Naive thymus-derived CD8-positive, alpha-beta T cell (primary cell): ENCODE data around the gene HEBP1. TPM values are rescaled to one million over a fixed set of nuclear protein-coding genes. Genes with fewer than 3 reads are reported as not detected.
A peak's percentile ranks its signal among the peaks of the same experiment; 100 is the strongest.

Source experiments
- ATAC-seq, 2 donors: fragments of 150-1000 bp; cut with Tn5 transposase in 1 of 2; sonication (Bioruptor Pico), chemical (Tn5 transposase) in 1 of 2; 1 replicate in 1 of 2; 2 replicates in 1 of 2; pipeline ENCODE4 v1.10.0; 2021; ENCODE audit warnings: mild to moderate bottlenecking in 2 of 2, moderate library complexity in 2 of 2
- POLR2A ChIA-PET: fragments of 350-600 bp; sonication (Branson Sonifier 250); formaldehyde crosslinking; loops from one replicate; lab custom pipeline; 2021; ENCODE audit warnings: antibody characterized with exemption; lab: Charles Lee
- DNase-seq, 10 donors: peaks; one replicate each; pipeline versions ENCODE4 v3.0.0 to v3.0.0-alpha.2; 2020 to 2022
- H3K27ac Mint-ChIP-seq, 10 donors: one replicate each; pipeline ENCODE4 v1.8.0; 2020 to 2022; ENCODE audit warnings: mild to moderate bottlenecking in 10 of 10, mixed read lengths in 10 of 10, moderate library complexity in 4 of 10, inconsistent platforms in 1 of 10
- H3K27me3 Mint-ChIP-seq, 5 donors: one replicate each; pipeline ENCODE4 v1.8.0; 2021 to 2022; ENCODE audit warnings: mixed read lengths in 5 of 5
- H3K36me3 Mint-ChIP-seq, 3 donors: one replicate each; pipeline ENCODE4 v1.8.0; 2020 to 2022; ENCODE audit warnings: mixed read lengths in 3 of 3, mild to moderate bottlenecking in 2 of 3, inconsistent platforms in 1 of 3
- H3K4me1 Mint-ChIP-seq, 4 donors: one replicate each; pipeline ENCODE4 v1.8.0; 2021 to 2022; ENCODE audit warnings: mixed read lengths in 4 of 4
- H3K4me3 Mint-ChIP-seq, 10 donors: one replicate each; pipeline ENCODE4 v1.8.0; 2020 to 2022; ENCODE audit warnings: mild to moderate bottlenecking in 10 of 10, mixed read lengths in 10 of 10, moderate library complexity in 6 of 10, inconsistent platforms in 1 of 10
- H3K9me3 Mint-ChIP-seq, 9 donors: one replicate each; pipeline ENCODE4 v1.8.0; 2020 to 2022; ENCODE audit warnings: mixed read lengths in 9 of 9, mild to moderate bottlenecking in 3 of 9, inconsistent platforms in 1 of 9, moderate library complexity in 1 of 9
- polyA plus RNA-seq, 3 donors: library from polyadenylated mRNA; unstranded; fragments of 300-500 nt; fragmentation: Illumina TruSeq; gene quantifications; one replicate each; pipeline ENCODE4 v1.2.3, GENCODE V29; 2021
- total RNA-seq, 8 experiments: library from RNA in 2 of 8; stranded (reverse) in 2 of 8; gene quantifications; one replicate each; pipeline ENCODE4 v1.2.3 and lab custom pipeline; 2021 to 2026

Gene HEBP1
- total and polyA plus RNA-seq, 5 experiments from 2014 or later, result 9.8 to 40.2 (median 23.3) TPM

DNA sequence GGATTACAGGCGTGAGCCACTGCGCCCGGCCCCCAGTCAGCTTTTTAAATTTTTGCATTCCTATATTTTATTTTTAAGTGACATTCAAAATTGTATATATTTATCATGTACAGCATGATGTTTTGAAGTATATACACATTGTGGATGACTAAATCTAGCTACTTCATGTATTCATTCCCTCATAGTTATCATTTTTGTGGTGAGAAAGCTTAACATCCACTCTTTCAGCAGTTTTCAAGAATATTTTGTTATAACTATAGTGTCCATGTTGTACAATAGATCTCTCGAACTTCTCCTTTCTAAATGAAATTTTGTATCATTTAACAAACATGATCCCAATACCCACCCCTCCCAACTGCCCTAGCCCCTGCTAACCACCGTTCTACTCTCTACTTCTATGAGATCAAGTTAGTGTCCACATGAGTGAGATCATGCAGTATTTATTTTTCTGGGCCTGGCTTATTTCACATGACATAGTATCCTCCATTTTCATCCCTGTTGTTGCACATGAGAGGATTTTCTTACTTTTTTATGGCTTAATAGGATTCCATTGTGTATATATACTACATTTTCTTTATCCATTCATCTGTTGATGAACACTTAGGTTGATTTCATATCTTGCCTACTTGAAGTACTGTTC lies 8.8 kb upstream of the HEBP1 start:
- no peak for ATAC-seq
- H3K9me3 Mint-ChIP-seq, result no peaks in the 10 kb centered on the region

GRCh38 chr12:13007496-13008233 lies 7.6 kb upstream of the HEBP1 start:
- Mint-ChIP-seq H3K36me3 (no peaks in the 10 kb centered on the region), H3K9me3 (no peaks in the 10 kb centered on the region), H3K27me3 (peaks cover 0 to 10% (median 3%) of the 10 kb centered on the region in 5 donors), H3K4me3 (no peak overlapping the region), H3K27ac (no peak overlapping the region), H3K4me1 (no peaks in the 10 kb centered on the region)
- POLR2A ChIA-PET, result no interaction called here
- ATAC-seq (no peak), DNase-seq (no peak)

More for the DNA sequence above, 8.8 kb upstream of the HEBP1 start:
- POLR2A ChIA-PET, result no interaction called here
- H3K36me3 Mint-ChIP-seq, result no peaks in the 10 kb centered on the region
- DNase-seq, result no peak
- H3K4me3 Mint-ChIP-seq, result no peak overlapping the region
- H3K27ac Mint-ChIP-seq, result no peak overlapping the region
- peaks cover 0 to 3% (median 2%) of the 10 kb centered on the region in 5 donors for H3K27me3 Mint-ChIP-seq
- no peaks in the 10 kb centered on the region for H3K4me1 Mint-ChIP-seq

DNA sequence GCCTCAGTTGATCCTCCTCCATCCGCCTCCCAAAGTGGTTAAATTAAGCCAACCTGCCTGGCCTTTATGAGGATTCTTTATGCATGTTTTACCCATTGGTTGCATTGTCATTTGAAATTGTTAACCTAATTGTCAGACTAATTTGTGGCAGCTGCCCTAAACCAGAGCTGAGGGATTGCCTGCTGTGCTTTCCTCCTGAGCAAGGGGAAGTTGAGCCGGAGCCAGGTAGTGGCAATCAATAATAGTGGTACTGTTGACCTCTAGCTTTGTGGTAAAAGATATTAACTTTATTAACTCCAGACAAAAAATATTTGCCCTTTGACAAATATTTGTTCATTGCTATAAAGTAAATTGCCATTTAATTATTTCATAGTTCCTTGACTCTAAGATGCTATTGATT lies 5.6 kb upstream of the HEBP1 start:
- H3K9me3 Mint-ChIP-seq, result no peaks in the 10 kb centered on the region

GRCh38 chr12:13004986-13005385 lies 4.9 kb upstream of the HEBP1 start:
- ATAC-seq (no peak), DNase-seq (no peak)
- H3K9me3 Mint-ChIP-seq, result no peaks in the 10 kb centered on the region
- H3K27ac Mint-ChIP-seq, result peak overlapping the region in 1 of 10 donors; percentile 48
- H3K27me3 Mint-ChIP-seq, result peaks cover 0 to 20% (median 0%) of the 10 kb centered on the region in 5 donors
- POLR2A ChIA-PET, result no interaction called here
- no peaks in the 10 kb centered on the region for H3K36me3 Mint-ChIP-seq
- H3K4me3 Mint-ChIP-seq, result no peak overlapping the region
- H3K4me1 Mint-ChIP-seq, result peaks cover 5 to 14% (median 9%) of the 10 kb centered on the region in 4 donors

More for the DNA sequence above, 5.6 kb upstream of the HEBP1 start:
- Mint-ChIP-seq H3K36me3 (no peaks in the 10 kb centered on the region), H3K27ac (no peak overlapping the region), H3K4me3 (no peak overlapping the region), H3K27me3 (peaks cover 0 to 20% (median 0%) of the 10 kb centered on the region in 5 donors), H3K4me1 (peaks cover 3 to 11% (median 9%) of the 10 kb centered on the region in 4 donors)
- DNase-seq, result no peak
- POLR2A ChIA-PET, result no interaction called here
- ATAC-seq, result no peak

DNA sequence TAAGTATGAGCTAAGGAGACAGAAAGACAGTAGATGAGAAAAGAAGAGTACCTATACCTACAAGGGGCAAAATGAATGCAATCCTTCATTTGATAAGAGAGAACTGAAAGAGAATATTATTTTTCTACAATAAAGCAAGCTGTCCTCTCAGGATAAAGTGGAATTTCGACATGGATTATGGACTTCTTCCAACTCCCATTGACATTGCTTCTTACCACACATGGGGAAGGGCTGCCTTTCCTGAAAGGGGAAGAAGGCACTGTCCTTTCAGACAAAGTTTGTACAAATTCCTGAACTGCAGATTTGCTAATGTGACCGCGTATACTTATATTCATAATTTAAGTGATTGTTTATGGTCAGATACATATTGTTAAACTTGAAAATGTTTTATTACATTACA lies 4.3 kb upstream of the HEBP1 start:
- peaks cover 8 to 20% (median 15%) of the 10 kb centered on the region in 4 donors for H3K4me1 Mint-ChIP-seq
- no peak overlapping the region for H3K4me3 Mint-ChIP-seq
- ATAC-seq (no peak), DNase-seq (no peak)
- no peaks in the 10 kb centered on the region for H3K9me3 Mint-ChIP-seq
- H3K27me3 Mint-ChIP-seq, result peaks cover 0 to 20% (median 0%) of the 10 kb centered on the region in 5 donors
- POLR2A ChIA-PET, result no interaction called here
- H3K27ac Mint-ChIP-seq, result peak overlapping the region in 1 of 10 donors; percentile 27
- no peaks in the 10 kb centered on the region for H3K36me3 Mint-ChIP-seq

DNA sequence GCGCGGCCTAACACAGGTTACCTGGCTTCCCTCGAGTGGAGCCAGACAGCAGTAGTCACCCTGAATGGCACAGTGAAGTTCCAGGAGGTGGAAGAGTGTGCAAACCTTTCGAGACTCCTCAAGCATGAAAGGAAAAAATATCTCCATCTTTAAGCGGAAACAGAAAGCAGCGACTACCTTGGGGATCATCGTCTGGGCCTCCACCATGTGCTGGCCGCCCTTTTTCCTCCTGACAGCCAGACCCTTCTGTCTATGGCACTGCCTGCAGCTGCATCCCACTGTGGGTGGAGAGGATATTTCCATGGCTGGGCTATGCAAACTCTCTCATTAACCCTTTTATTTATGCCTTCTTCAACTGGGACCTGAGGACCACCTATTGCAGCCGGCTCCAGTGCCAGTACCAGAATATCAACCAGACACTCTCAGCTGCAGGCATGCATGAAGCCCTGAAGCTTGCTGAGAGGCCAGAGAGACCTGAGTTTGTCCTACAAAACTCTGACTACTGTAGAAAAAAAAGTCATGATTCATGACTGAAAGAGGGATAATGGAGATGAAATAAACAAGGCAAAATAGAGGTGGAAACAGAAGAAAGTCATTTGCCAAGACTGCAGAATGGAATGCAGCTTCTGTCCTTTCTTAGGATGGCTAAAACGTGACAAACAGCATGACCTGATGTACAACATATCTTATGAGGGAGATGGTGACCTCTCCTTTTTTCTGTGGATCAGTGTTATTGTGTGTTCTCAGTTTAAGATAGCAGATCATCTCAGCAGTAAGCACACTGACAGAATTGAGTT lies 2.4 kb upstream of the HEBP1 start:
- peak overlapping the region in 6 of 10 donors; percentile 31 to 91 (median 68) for H3K27ac Mint-ChIP-seq
- POLR2A ChIA-PET, result no interaction called here
- ATAC-seq, result no peak

GRCh38 chr12:13001775-13002040 lies 1.6 kb upstream of the HEBP1 start:
- Mint-ChIP-seq H3K27me3 (peaks cover 0 to 20% (median 0%) of the 10 kb centered on the region in 5 donors), H3K4me3 (peak overlapping the region; percentile 71 to 95 (median 88)), H3K4me1 (peaks cover 24 to 45% (median 33%) of the 10 kb centered on the region in 4 donors), H3K36me3 (no peaks in the 10 kb centered on the region), H3K9me3 (no peaks in the 10 kb centered on the region), H3K27ac (peak overlapping the region in 9 of 10 donors; percentile 4 to 94 (median 75))
- POLR2A ChIA-PET, result interaction anchor here (0.6 to 1.4 kb wide), 3 partner anchors 42 to 1802 kb away, joined by 3 to 4 read pairs (median 3); partner anchors contain the start of genes C12orf60, FAM234B and WBP11
- ATAC-seq (no peak), DNase-seq (no peak)

More for the DNA sequence above, 2.4 kb upstream of the HEBP1 start:
- Mint-ChIP-seq H3K9me3 (no peaks in the 10 kb centered on the region), H3K36me3 (no peaks in the 10 kb centered on the region), H3K4me1 (peaks cover 18 to 38% (median 28%) of the 10 kb centered on the region in 4 donors), H3K27me3 (peaks cover 0 to 20% (median 0%) of the 10 kb centered on the region in 5 donors), H3K4me3 (peak overlapping the region; percentile 71 to 95 (median 88))
- no peak for DNase-seq

DNA sequence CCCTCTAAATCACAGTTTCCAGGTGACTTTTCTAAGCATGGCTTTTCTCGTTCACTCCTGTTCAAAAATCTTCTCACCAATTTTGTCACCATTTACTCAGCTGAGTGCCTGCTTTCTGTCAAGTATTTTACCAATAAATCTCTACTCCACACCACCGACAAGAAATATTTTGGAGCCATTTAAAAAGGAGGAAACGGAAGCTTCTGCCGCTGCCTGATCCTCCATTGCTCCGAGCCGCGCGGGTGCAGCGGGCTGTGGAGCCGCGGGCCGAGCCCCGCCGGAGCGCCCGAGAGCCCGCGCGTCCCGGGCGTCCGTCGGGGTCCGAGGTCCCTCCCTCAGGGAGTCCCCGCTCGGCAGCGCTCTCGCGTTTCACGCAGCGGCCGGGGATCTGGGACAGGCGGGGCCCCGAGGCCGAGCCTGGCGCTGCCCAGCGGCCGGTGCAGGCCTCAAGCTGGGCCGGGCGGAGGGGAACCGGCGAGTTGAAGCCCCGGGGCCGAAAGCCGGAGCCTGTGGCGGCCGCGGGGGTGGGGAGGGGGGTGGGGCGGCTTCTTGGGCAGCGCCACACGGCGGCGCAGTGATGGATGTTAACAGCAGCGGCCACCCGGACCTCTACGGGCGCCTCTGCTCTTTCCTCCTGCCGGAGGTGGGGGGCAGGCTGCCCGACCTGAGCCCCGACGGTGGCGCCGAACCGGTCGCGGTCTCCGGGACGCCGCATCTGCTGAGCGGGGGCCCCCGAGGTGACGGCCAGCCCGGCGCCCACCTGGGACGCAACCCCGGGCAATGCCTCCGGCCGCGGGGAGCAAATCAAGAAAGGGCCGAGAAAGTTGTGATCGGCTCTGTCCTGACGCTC lies 1.1 kb upstream of the HEBP1 start:
- H3K27me3 Mint-ChIP-seq, result peaks cover 0 to 20% (median 0%) of the 10 kb centered on the region in 5 donors
- POLR2A ChIA-PET, result interaction anchor here (0.6 to 1.4 kb wide), 3 partner anchors 43 to 1802 kb away, joined by 3 to 4 read pairs (median 3); partner anchors contain the start of genes C12orf60, FAM234B and WBP11
- peaks cover 24 to 45% (median 34%) of the 10 kb centered on the region in 4 donors for H3K4me1 Mint-ChIP-seq
- H3K4me3 Mint-ChIP-seq, result peak overlapping the region; percentile 82 to 98 (median 94)
- no peaks in the 10 kb centered on the region for H3K9me3 Mint-ChIP-seq
- no peaks in the 10 kb centered on the region for H3K36me3 Mint-ChIP-seq
- ATAC-seq (peak; percentile 29 to 33), DNase-seq (peak; percentile 14 to 68 (median 38))
- peak overlapping the region; percentile 27 to 99 (median 88) for H3K27ac Mint-ChIP-seq

DNA sequence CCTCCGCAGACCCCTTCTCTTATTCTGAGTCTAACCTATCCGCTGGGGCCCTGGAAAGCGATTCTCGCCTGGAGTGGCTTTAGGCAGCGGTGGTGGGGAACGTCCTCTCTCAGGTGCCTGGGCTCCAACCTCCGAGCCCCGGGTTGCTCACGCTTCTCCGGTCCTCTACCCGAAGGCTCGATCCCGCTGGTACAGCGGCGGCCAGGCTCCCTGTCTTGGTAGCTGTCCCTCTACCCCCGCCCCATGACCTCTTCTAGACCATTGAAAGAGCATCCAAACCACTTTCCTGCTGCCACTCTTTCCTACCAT lies 505 bp upstream of the HEBP1 start:
- H3K4me3 Mint-ChIP-seq, result peak overlapping the region; percentile 82 to 98 (median 94)
- H3K27ac Mint-ChIP-seq, result peak overlapping the region; percentile 27 to 99 (median 88)
- H3K36me3 Mint-ChIP-seq, result no peaks in the 10 kb centered on the region
- POLR2A ChIA-PET, result interaction anchor here (1.4 kb wide), 1 partner anchor 43 kb away, joined by 3 read pairs; the partner anchor contains the start of gene FAM234B
- peak; percentile 44 to 48 for ATAC-seq
- H3K27me3 Mint-ChIP-seq, result peaks cover 0 to 20% (median 0%) of the 10 kb centered on the region in 5 donors
- no peak for DNase-seq
- no peaks in the 10 kb centered on the region for H3K9me3 Mint-ChIP-seq
- H3K4me1 Mint-ChIP-seq, result peaks cover 24 to 45% (median 34%) of the 10 kb centered on the region in 4 donors

- ATAC-seq (no peak), DNase-seq (peak in 1 of 10 donors; percentile 10)
- Mint-ChIP-seq H3K27ac (peak overlapping the region in 9 of 10 donors; percentile 63 to 99 (median 87)), H3K27me3 (peaks cover 0 to 20% (median 0%) of the 10 kb centered on the region in 5 donors), H3K4me3 (peak overlapping the region; percentile 82 to 98 (median 94)), H3K36me3 (no peaks in the 10 kb centered on the region), H3K9me3 (no peaks in the 10 kb centered on the region), H3K4me1 (peaks cover 24 to 45% (median 35%) of the 10 kb centered on the region in 4 donors)
- POLR2A ChIA-PET, result no interaction called here
These were observed 650 bp downstream of the HEBP1 start for GRCh38 chr12:12999271-12999958.

- no peaks in the 10 kb centered on the region for H3K36me3 Mint-ChIP-seq
- peaks cover 26 to 52% (median 37%) of the 10 kb centered on the region in 4 donors for H3K4me1 Mint-ChIP-seq
- no peak for ATAC-seq
- DNase-seq, result no peak
- H3K27me3 Mint-ChIP-seq, result peaks cover 0 to 12% (median 0%) of the 10 kb centered on the region in 5 donors
- H3K27ac Mint-ChIP-seq, result peak overlapping the region in 2 of 10 donors; percentile 4 to 25
- peak overlapping the region in 3 of 10 donors; percentile 7 to 46 (median 13) for H3K4me3 Mint-ChIP-seq
- POLR2A ChIA-PET, result no interaction called here
- H3K9me3 Mint-ChIP-seq, result no peaks in the 10 kb centered on the region
These were observed 1.8 kb downstream of the HEBP1 start for GRCh38 chr12:12998248-12998647.
